K562 (cell line): ENCODE data around the gene MED20. TPM values are rescaled to one million over a fixed set of nuclear protein-coding genes. Genes with fewer than 3 reads are reported as not detected.

Experiments used
- BRD4 ChIP-seq: fragments of 200-600 bp; sonication (generic); IDR thresholded peaks from 2 replicates; pipeline ENCODE4 v1.6.1; 2017; ENCODE audit warnings: inconsistent platforms
- BRD9 ChIP-seq: fragments of 450-650 bp; IDR thresholded peaks from 2 replicates; pipeline ENCODE4 v1.6.1; 2018; ENCODE audit warnings: low read depth; ENCODE audit not compliant: partially characterized antibody
- CBFA2T3 ChIP-seq: fragments of 450-650 bp; IDR thresholded peaks from 2 replicates; pipeline ENCODE4 v1.6.1; 2017
- CEBPG ChIP-seq, 3 experiments: fragments of 200-800 bp in 1 of 3; sonication (Bioruptor generic) in 1 of 3; sonication (generic) in 1 of 3; formaldehyde crosslinking in 1 of 3; IDR thresholded peaks in 2 of 3; conservative IDR thresholded peaks in 1 of 3; 2 replicates each; pipeline versions ENCODE4 v1.6.1 to v1.8.0; 2016 to 2022; ENCODE audit warnings: missing compliant biosample characterization in 2 of 3, missing genetic modification characterization in 2 of 3, mild to moderate bottlenecking in 1 of 3, missing genetic modification reagents in 1 of 3
- HDAC3 ChIP-seq: fragments of 450-650 bp; IDR thresholded peaks from 2 replicates; pipeline ENCODE4 v1.6.1; 2018; ENCODE audit warnings: borderline replicate concordance, mild to moderate bottlenecking, moderate library complexity; ENCODE audit not compliant: partially characterized antibody
- HMG20B ChIP-seq: fragments of 250-450 bp; sonication (Bioruptor Pico); IDR thresholded peaks from 2 replicates; pipeline ENCODE4 v1.5.0; 2021; ENCODE audit warnings: mild to moderate bottlenecking
- HMGN3 ChIP-seq: IDR thresholded peaks from 2 replicates; pipeline ENCODE4 v1.6.1; 2011; ENCODE audit warnings: borderline replicate concordance, low read depth, mild to moderate bottlenecking, mixed read lengths, low read length; ENCODE audit not compliant: insufficient read length; ENCODE audit errors: extremely low read depth
- MTA1 ChIP-seq: fragments of 450-650 bp; IDR thresholded peaks from 2 replicates; pipeline ENCODE4 v1.6.1; 2017; ENCODE audit warnings: borderline replicate concordance
- NEUROD1 ChIP-seq: fragments of 150-350 bp; IDR thresholded peaks from 2 replicates; pipeline ENCODE4 v1.6.1; 2014; ENCODE audit warnings: borderline replicate concordance, low read length, low read depth; ENCODE audit not compliant: partially characterized antibody
- RAD51 ChIP-seq: fragments of 450-650 bp; IDR thresholded peaks from 2 replicates; pipeline ENCODE4 v1.7.1; 2016; ENCODE audit warnings: low read depth, mild to moderate bottlenecking, borderline replicate concordance
- SAFB2 ChIP-seq: fragments of 200-400 bp; formaldehyde crosslinking; IDR thresholded peaks from 2 replicates; pipeline ENCODE4 v1.6.1; 2018; ENCODE audit warnings: borderline replicate concordance, low read length, low read depth, moderate library complexity; ENCODE audit not compliant: severe bottlenecking
- STAG1 ChIP-seq: sonication (generic); formaldehyde crosslinking; IDR thresholded peaks from 2 replicates; pipeline ENCODE4 v1.5.0; 2020; ENCODE audit warnings: missing genetic modification reagents, borderline replicate concordance
- TAL1 ChIP-seq: fragments of 450-650 bp; IDR thresholded peaks from 2 replicates; pipeline ENCODE4 v1.6.1; 2016; ENCODE audit warnings: mild to moderate bottlenecking
- TFAM ChIP-seq: fragments of 250-450 bp; sonication (Bioruptor Pico); conservative IDR thresholded peaks from 2 replicates; pipeline ENCODE4 v1.5.0; 2021; ENCODE audit warnings: mild to moderate bottlenecking, moderate library complexity
- TRIM24 ChIP-seq, 2 experiments: fragments of 450-650 bp; IDR thresholded peaks; 2 replicates each; pipeline ENCODE4 v1.6.1; 2016
- WHSC1 ChIP-seq: IDR thresholded peaks from one replicate; pipeline ENCODE4 v1.6.1; 2012; ENCODE audit warnings: low read length, control low read depth, inconsistent platforms
- ZBTB1 ChIP-seq: sonication (generic); formaldehyde crosslinking; IDR thresholded peaks from 2 replicates; pipeline ENCODE4 v1.8.1; 2023; ENCODE audit warnings: missing genetic modification reagents, low read depth, mild to moderate bottlenecking, borderline replicate concordance
- ZEB2 ChIP-seq: fragments of 450-650 bp; IDR thresholded peaks from 2 replicates; pipeline ENCODE4 v1.6.1; 2016
- ZNF121 ChIP-seq: sonication (generic); formaldehyde crosslinking; conservative IDR thresholded peaks from 2 replicates; pipeline ENCODE4 v1.8.0; 2022; ENCODE audit warnings: missing genetic modification reagents
- ZNF316 ChIP-seq: fragments of 450-650 bp; IDR thresholded peaks from 2 replicates; pipeline ENCODE4 v1.6.1; 2016
- ZNF347 ChIP-seq: fragments of 450-650 bp; formaldehyde crosslinking; IDR thresholded peaks from 2 replicates; pipeline ENCODE4 v1.4.0; 2020; ENCODE audit warnings: low read depth, mild to moderate bottlenecking, moderate library complexity
- polyA plus RNA-seq, 8 experiments: library from polyadenylated mRNA; depleted of rRNA in 4 of 8; stranded (reverse) in 5 of 8; unstranded in 3 of 8; fragments of >200 nt; fragmentation: Nextera tagmentation in 2 of 8; fragmentation: Illumina TruSeq in 1 of 8; extraction: Ambion mirVana in 2 of 8; extraction: Trizol in 1 of 8; gene quantifications; 2 replicates each; pipeline versions ENCODE4 v1.2.1 to v1.2.3, GENCODE V29; 2011 to 2014; ENCODE audit warnings: inconsistent platforms in 1 of 8, missing spikeins in 1 of 8
- total RNA-seq, 7 experiments: library from RNA; depleted of rRNA in 6 of 7; stranded (reverse); fragments of >200 nt in 6 of 7; fragmentation: Illumina TruSeq in 2 of 7; extraction: Trizol in 2 of 7; gene quantifications; 2 replicates each; pipeline versions ENCODE4 v1.2.1 to v1.2.3, GENCODE V29; 2011 to 2021; ENCODE audit warnings: low replicate concordance in 1 of 7
- TF ChIP-seq, protein P1 (sequence below): IDR thresholded peaks from 2 replicates; pipeline ENCODE4 v1.6.1; 2012; ENCODE audit warnings: low read depth, low read length, improper control_type of control experiment, borderline replicate concordance
- TF ChIP-seq, protein P2 (sequence below): sonication (generic); formaldehyde crosslinking; IDR thresholded peaks from 2 replicates; pipeline ENCODE4 v1.8.1; 2023; ENCODE audit warnings: mild to moderate bottlenecking, missing genetic modification reagents

Gene MED20
- total and polyA plus RNA-seq, 9 of the 15 experiments (the other 6 are each of a cell fraction or from before 2014, with no cell fraction given): 27.3 to 80.9 (median 46.0) TPM

- peak; percentile 72 for TF ChIP-seq HMGN3
- TF ChIP-seq TRIM24 (IDR thresholded peaks at IDR 0.05): peak; percentile 58 to 71; a peak in 3 of 4 replicates
- TF ChIP-seq, protein P1, sequence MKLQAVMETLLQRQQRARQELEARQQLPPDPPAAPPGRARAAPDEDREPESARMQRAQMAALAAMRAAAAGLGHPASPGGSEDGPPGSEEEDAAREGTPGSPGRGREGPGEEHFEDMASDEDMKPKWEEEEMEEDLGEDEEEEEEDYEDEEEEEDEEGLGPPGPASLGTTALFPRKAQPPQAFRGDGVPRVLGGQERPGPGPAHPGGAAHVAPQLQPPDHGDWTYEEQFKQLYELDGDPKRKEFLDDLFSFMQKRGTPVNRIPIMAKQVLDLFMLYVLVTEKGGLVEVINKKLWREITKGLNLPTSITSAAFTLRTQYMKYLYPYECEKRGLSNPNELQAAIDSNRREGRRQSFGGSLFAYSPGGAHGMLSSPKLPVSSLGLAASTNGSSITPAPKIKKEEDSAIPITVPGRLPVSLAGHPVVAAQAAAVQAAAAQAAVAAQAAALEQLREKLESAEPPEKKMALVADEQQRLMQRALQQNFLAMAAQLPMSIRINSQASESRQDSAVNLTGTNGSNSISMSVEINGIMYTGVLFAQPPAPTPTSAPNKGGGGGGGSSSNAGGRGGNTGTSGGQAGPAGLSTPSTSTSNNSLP: no peak
- no peak for TF ChIP-seq ZNF347 (CRISPR knock-in tag)
- TF ChIP-seq CBFA2T3: peak; percentile 87
- peak; percentile 28 for TF ChIP-seq BRD9
- no peak for TF ChIP-seq ZNF316
- no peak for TF ChIP-seq BRD4
- peak; percentile 78 for TF ChIP-seq TAL1
- TF ChIP-seq HDAC3: peak; percentile 80
- no peak; the same call in 1 of the 2 replicates for TF ChIP-seq MTA1
- TF ChIP-seq ZNF121 (CRISPR knock-in tag): no peak
- peak; percentile 48; the same call in 1 of the 2 replicates for TF ChIP-seq ZEB2
- 0 out of 2 replicates have a peak, but pooled peaks have one; percentile 37 for TF ChIP-seq ZBTB1 (CRISPR knock-in tag)
- TF ChIP-seq SAFB2: no peak
- TF ChIP-seq CEBPG (CRISPR knock-in tag; IDR thresholded peaks at IDR 0.05): peak; percentile 75
- TF ChIP-seq CEBPG (tag; conservative IDR thresholded peaks at IDR 0.05 in 1 of 2, IDR thresholded peaks at IDR 0.05 in 1 of 2): peak in 1 of 2 experiments; percentile 80; a peak in 3 of 4 replicates
- TF ChIP-seq NEUROD1: peak; percentile 61
- no peak for TF ChIP-seq STAG1 (CRISPR knock-in tag)
- TF ChIP-seq TFAM (CRISPR knock-in tag): no peak
- TF ChIP-seq, protein P2, sequence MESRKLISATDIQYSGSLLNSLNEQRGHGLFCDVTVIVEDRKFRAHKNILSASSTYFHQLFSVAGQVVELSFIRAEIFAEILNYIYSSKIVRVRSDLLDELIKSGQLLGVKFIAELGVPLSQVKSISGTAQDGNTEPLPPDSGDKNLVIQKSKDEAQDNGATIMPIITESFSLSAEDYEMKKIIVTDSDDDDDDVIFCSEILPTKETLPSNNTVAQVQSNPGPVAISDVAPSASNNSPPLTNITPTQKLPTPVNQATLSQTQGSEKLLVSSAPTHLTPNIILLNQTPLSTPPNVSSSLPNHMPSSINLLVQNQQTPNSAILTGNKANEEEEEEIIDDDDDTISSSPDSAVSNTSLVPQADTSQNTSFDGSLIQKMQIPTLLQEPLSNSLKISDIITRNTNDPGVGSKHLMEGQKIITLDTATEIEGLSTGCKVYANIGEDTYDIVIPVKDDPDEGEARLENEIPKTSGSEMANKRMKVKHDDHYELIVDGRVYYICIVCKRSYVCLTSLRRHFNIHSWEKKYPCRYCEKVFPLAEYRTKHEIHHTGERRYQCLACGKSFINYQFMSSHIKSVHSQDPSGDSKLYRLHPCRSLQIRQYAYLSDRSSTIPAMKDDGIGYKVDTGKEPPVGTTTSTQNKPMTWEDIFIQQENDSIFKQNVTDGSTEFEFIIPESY: no peak
- no peak; the same call in 1 of the 2 replicates for TF ChIP-seq RAD51
- TF ChIP-seq WHSC1: no peak
- no peak for TF ChIP-seq HMG20B (CRISPR knock-in tag)
Observed at GRCh38 chr6:41939176-41939847, 18.4 kb upstream of the MED20 start (continued).
